Measurements from ENCODE around the gene RAVER1.
"Not testable (repeated sequence)": the region's sequence is repeated elsewhere in the genome, so short reads cannot be mapped to it uniquely, and the experiment has no call there.

RAVER1 gene

DNA sequence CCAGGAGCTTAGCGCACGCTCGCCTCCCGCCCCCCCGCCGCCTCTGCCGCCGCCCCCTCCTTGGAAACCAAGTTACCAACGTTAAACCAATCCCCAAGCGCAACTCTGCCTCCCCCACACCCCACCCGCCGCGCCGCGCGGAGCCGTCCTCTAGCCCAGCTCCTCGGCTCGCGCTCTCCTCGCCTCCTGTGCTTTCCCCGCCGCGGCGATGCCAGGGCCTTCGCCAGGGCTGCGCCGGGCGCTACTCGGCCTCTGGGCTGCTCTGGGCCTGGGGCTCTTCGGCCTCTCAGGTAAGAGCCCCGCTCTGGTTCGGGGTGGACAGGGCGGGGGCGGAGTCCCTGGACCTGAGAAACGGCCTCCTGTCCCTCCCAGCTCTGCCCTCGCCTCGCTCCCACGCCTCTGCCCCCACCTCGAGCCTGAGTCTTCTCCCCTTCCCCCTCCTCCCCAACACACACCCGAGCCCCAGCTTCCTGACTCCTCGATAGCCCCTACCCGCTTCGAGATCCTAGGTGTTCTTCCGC, 43.4 kb downstream of the RAVER1 start, which contains the start of gene ICAM5:
ICAM5 (plus strand) TSS at position 117 of the 521 bp plus-strand sequence; CDS start at position 209, 92 bp downstream.
- no peak for TF ChIP-seq JUND (IDR thresholded peaks at IDR 0.05; ENCODE audit: low read depth)
- in situ Hi-C loops (cut with HindIII; ENCODE audit: low pct_unique_long_range_greater_than_20kb, low sequenced_read_pairs): no loop called here
- DNase-seq (ENCODE audit: low read depth in 1 of 2, low spot score in 1 of 2): peak in 1 of 2 experiments; percentile 55

DNA sequence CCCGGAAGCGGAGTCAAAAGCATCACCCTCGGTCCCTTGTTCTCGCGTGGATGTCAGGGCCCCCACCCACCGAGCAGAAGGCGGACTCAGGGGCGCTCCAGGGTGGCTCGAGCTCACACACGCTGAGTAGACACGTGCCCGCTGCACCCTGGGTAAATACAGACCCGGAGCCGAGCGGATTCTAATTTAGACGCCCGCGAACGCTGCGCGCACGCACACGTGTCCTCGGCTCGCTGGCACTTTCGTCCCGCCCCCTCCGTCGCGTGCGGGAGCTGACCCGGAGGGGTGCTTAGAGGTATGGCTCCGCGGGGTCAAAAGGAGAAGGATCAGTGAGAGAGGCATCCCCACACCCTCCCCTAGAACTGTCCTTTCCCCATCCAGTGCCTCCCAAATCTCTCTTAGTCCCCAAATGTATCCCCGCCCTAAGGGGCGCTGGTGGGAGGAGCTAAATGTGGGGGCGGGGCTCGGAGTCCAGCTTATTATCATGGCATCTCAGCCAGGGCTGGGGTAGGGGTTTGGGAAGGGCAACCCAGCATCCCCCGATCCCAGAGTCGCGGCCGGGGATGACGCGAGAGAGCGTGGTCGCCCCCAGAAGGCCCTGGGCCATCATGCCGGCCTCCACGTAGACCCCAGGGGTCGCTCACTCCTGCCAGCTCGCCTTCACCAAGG, 44.0 kb downstream of the RAVER1 start:
- in situ Hi-C loops (cut with HindIII; ENCODE audit: low pct_unique_long_range_greater_than_20kb, low sequenced_read_pairs): no loop called here
- no peak for TF ChIP-seq JUND (IDR thresholded peaks at IDR 0.05; ENCODE audit: low read depth)
- peak in 1 of 2 experiments; percentile 65 for DNase-seq (ENCODE audit: low read depth in 1 of 2, low spot score in 1 of 2)

- TF ChIP-seq JUND (IDR thresholded peaks at IDR 0.05; ENCODE audit: low read depth): no peak
- DNase-seq (ENCODE audit: low read depth in 1 of 2, low spot score in 1 of 2): no peak
- in situ Hi-C loops (cut with HindIII; ENCODE audit: low pct_unique_long_range_greater_than_20kb, low sequenced_read_pairs): no loop called here
These were observed 44.6 kb downstream of the RAVER1 start for GRCh38 chr19:10288662-10289166.

GRCh38 chr19:10286803-10287737, 46.3 kb downstream of the RAVER1 start, which contains the start of gene ICAM4:
TSS of gene ICAM4 (plus strand) at chr19:10286955. CDS start at chr19:10287013, 58 bp downstream.
- DNase-seq (ENCODE audit: low read depth in 1 of 2, low spot score in 1 of 2): no peak
- no peak for TF ChIP-seq JUND (IDR thresholded peaks at IDR 0.05; ENCODE audit: low read depth)
- in situ Hi-C loops (cut with HindIII; ENCODE audit: low pct_unique_long_range_greater_than_20kb, low sequenced_read_pairs): no loop called here

- no peak for DNase-seq (ENCODE audit: low read depth in 1 of 2, low spot score in 1 of 2)
- no peak for TF ChIP-seq JUND (IDR thresholded peaks at IDR 0.05; ENCODE audit: low read depth)
- in situ Hi-C loops (cut with HindIII; ENCODE audit: low pct_unique_long_range_greater_than_20kb, low sequenced_read_pairs): no loop called here
These were observed 47.9 kb downstream of the RAVER1 start for GRCh38 chr19:10285393-10285792.

DNA sequence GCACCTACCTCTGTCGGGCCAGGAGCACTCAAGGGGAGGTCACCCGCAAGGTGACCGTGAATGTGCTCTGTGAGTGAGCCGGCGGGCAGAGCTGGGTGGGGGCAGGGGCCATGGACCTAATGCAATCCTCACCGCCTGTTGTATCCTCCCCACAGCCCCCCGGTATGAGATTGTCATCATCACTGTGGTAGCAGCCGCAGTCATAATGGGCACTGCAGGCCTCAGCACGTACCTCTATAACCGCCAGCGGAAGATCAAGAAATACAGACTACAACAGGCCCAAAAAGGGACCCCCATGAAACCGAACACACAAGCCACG, 48.4 kb downstream of the RAVER1 start:
- no peak for DNase-seq (ENCODE audit: low read depth in 1 of 2, low spot score in 1 of 2)
- no peak for TF ChIP-seq JUND (IDR thresholded peaks at IDR 0.05; ENCODE audit: low read depth)
- in situ Hi-C loops (cut with HindIII; ENCODE audit: low pct_unique_long_range_greater_than_20kb, low sequenced_read_pairs): no loop called here

GRCh38 chr19:10284065-10284959, 49.0 kb downstream of the RAVER1 start:
- in situ Hi-C loops (cut with HindIII; ENCODE audit: low pct_unique_long_range_greater_than_20kb, low sequenced_read_pairs): no loop called here
- TF ChIP-seq JUND (IDR thresholded peaks at IDR 0.05; ENCODE audit: low read depth): no peak
- DNase-seq (ENCODE audit: low read depth in 1 of 2, low spot score in 1 of 2): no peak

DNA sequence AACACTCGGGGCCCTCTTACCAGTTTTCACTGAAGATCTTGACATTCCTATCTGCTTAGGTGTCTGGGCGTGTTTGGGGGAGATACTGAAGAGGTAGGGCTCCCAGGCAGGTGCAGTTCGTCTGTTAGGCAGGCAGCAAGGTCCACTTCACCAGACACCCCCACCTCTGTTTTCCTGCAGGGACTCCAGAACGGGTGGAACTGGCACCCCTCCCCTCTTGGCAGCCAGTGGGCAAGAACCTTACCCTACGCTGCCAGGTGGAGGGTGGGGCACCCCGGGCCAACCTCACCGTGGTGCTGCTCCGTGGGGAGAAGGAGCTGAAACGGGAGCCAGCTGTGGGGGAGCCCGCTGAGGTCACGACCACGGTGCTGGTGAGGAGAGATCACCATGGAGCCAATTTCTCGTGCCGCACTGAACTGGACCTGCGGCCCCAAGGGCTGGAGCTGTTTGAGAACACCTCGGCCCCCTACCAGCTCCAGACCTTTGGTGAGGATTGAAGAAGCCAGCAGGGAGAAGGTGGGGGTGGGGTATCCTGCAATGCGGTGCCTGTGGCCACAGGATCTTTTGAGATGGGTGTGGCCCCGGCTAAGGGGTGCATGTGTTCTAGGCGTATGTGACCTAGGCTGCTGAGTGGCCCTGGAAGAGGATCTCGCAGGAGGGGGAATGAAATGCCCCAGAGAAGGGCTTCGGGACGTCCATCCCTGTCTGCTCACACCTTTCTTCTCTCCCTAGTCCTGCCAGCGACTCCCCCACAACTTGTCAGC, 49.8 kb downstream of the RAVER1 start:
- no peak for TF ChIP-seq JUND (IDR thresholded peaks at IDR 0.05; ENCODE audit: low read depth)
- no peak for DNase-seq (ENCODE audit: low read depth in 1 of 2, low spot score in 1 of 2)
- in situ Hi-C loops (cut with HindIII; ENCODE audit: low pct_unique_long_range_greater_than_20kb, low sequenced_read_pairs): no loop called here

GRCh38 chr19:10282043-10282442, 51.3 kb downstream of the RAVER1 start:
- DNase-seq (ENCODE audit: low read depth in 1 of 2, low spot score in 1 of 2); in situ Hi-C loops (cut with HindIII; ENCODE audit: low pct_unique_long_range_greater_than_20kb, low sequenced_read_pairs): not testable (repeated sequence)

DNA sequence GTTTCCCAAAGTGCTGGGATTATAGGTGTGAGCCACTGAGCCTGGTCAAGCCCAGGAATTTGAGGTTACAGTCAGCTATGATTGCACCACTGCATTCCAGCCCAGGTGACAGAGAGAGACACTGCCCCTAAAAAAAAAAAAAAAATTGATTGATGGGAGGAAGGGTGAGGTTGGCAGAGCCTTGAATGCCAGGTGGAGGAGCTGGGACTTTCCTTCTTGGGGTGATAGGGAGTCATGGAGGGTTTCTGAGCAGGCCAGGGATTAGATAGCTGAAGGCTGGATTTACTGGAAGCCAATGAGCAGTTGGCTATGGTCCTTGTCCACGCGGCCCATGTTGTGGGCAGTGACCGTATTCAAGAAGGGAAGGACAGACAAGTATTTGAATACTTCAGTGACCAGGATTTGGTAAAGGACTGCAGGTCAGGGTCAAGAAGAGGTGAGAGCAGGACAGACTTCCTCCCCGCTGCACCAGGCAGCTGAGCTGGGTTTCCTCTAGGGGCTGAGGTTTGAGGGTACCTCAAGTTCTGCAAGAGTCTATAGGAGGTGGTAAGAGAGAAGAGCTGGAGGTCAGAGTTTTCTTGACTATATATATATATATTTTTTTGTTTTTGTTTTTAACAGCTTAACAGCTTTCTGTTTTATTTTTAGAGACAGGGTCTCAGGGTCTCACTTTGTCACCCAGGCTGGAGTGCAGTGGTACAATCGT, 53.4 kb downstream of the RAVER1 start:
- no peak for TF ChIP-seq JUND (IDR thresholded peaks at IDR 0.05; ENCODE audit: low read depth)
- in situ Hi-C loops (cut with HindIII; ENCODE audit: low pct_unique_long_range_greater_than_20kb, low sequenced_read_pairs): no loop called here
- DNase-seq (ENCODE audit: low read depth in 1 of 2, low spot score in 1 of 2): no peak

DNA sequence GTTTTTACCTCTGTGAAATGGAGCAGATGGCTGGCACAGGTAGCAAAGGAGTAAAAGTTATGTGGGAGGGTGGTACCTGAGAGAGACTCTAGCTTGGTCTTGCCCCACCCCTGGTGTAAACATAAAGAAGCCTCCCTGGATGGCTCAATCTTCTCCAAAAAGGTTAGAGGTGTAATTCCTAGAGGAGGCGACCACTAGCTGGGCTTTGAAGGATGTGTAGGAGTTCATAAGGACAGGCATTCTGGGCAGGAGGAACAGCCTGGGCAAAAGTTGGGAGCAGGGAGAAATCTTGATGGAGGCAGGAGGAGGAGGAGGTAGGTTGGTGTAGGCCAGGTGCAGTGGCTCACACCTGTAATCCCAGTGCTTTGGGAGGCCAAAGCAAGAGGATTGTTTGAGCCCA, 54.4 kb downstream of the RAVER1 start:
- no peak for TF ChIP-seq JUND (IDR thresholded peaks at IDR 0.05; ENCODE audit: low read depth)
- in situ Hi-C loops (cut with HindIII; ENCODE audit: low pct_unique_long_range_greater_than_20kb, low sequenced_read_pairs): no loop called here
- DNase-seq (ENCODE audit: low read depth in 1 of 2, low spot score in 1 of 2): no peak
